NCI-H146 treated with DMSO at 0.1 percent for 48 hours (cell line): ENCODE results near the gene TNN.
"Not testable (repeated sequence)": the region's sequence is repeated elsewhere in the genome, so short reads cannot be mapped to it uniquely, and the experiment has no call there.

Source experiments
- DNase-seq: peaks from one replicate; lab custom pipeline; 2025; ENCODE audit not compliant: unreplicated experiment; lab: John Stamatoyannopoulos, UW

TNN gene

GRCh38 chr1:175102166-175102565 is 34.5 kb downstream of the TNN start:
- not testable (repeated sequence) for DNase-seq

GRCh38 chr1:175106536-175106935 is 38.9 kb downstream of the TNN start:
- not testable (repeated sequence) for DNase-seq

GRCh38 chr1:175108331-175108820 is 40.7 kb downstream of the TNN start:
- DNase-seq: not testable (repeated sequence)

GRCh38 chr1:175114996-175115395 is 47.4 kb downstream of the TNN start:
- DNase-seq: no peak

GRCh38 chr1:175116210-175116798 is 48.7 kb downstream of the TNN start:
- DNase-seq: no peak

- DNase-seq: no peak
Observed at GRCh38 chr1:175116903-175117302, 49.3 kb downstream of the TNN start.

GRCh38 chr1:175118375-175119367 is 51.0 kb downstream of the TNN start:
- DNase-seq: no peak

- DNase-seq: no peak
Observed at GRCh38 chr1:175120511-175120910, 52.9 kb downstream of the TNN start.

GRCh38 chr1:175124861-175125260 is 57.2 kb downstream of the TNN start:
- DNase-seq: no peak

GRCh38 chr1:175126347-175126746 is 58.7 kb downstream of the TNN start:
- no peak for DNase-seq

- no peak for DNase-seq
Observed at GRCh38 chr1:175127565-175127964, 59.9 kb downstream of the TNN start.

GRCh38 chr1:175128523-175128922 is 60.9 kb downstream of the TNN start:
- DNase-seq: no peak

GRCh38 chr1:175129182-175129581 is 61.5 kb downstream of the TNN start:
- DNase-seq: no peak

- no peak for DNase-seq
Observed at GRCh38 chr1:175129644-175129996, 62.0 kb downstream of the TNN start.

- DNase-seq: peak; percentile 33
Observed at GRCh38 chr1:175129997-175130648, 62.5 kb downstream of the TNN start.

GRCh38 chr1:175130649-175131045 is 63.0 kb downstream of the TNN start:
- DNase-seq: no peak

- DNase-seq: no peak
Observed at GRCh38 chr1:175131095-175131494, 63.5 kb downstream of the TNN start.

GRCh38 chr1:175132436-175132835 is 64.8 kb downstream of the TNN start:
- no peak for DNase-seq

GRCh38 chr1:175133673-175134435 is 66.2 kb downstream of the TNN start:
- DNase-seq: no peak

GRCh38 chr1:175134500-175134899 is 66.9 kb downstream of the TNN start:
- DNase-seq: no peak

GRCh38 chr1:175136246-175136645 is 68.6 kb downstream of the TNN start:
- no peak for DNase-seq
